Measurements from ENCODE around the gene SVEP1. TPM values are rescaled to one million over a fixed set of nuclear protein-coding genes. Genes with fewer than 3 reads are reported as not detected.

The SVEP1 gene
- total RNA-seq, 2 donors from 2014 or later: 32.0 to 53.6 TPM

DNA sequence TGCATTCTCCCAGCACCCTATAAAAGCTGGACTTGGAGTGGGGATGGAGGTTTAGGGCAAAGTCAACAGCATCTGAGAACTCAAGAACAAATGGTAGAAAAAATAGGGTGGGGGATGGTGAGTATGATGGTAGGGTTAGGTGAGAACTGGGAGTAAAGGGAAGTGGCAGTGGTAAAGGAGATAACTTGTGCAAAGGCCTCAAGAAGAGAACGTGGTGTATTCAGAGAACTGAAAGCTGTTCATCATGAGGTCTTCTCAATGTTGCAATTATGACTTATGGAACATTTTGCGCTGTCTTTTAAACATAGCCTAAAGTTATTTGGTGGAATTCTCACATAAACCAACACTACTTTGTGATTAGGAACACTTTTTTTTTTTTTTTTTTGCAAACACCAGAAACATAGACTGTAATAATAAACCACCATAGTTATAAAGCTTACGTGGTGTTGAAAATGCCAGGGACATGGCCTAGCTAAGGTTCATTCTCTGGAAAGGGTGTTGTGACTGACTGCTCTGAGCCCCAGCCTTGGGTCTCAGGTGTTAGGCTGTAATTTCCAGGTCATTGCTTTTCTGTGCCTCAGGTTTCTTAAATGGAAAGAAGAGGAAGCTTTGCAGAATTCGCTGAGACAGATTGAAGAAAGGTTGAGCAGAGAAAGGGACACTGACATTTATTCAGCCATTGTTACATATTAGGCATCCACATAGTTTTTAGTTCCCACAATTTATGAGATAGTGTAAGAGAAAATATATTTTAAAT, 222.7 kb downstream of the SVEP1 start:
- DNase-seq (ENCODE audit: low spot score): no peak
- Histone ChIP-seq H3K36me3 (no peaks in the 10 kb centered on the region), H3K4me1 (ENCODE audit: control insufficient read depth in 1 of 2, low read depth in 2 of 2) (no peaks in the 10 kb centered on the region), H3K27me3 (replicated peaks; ENCODE audit: insufficient read depth) (no peaks in the 10 kb centered on the region), H3K4me3 (no peak overlapping the region), H3K27ac (no peak overlapping the region), H3K9me3 (no peaks in the 10 kb centered on the region)
- TF ChIP-seq, protein P1, sequence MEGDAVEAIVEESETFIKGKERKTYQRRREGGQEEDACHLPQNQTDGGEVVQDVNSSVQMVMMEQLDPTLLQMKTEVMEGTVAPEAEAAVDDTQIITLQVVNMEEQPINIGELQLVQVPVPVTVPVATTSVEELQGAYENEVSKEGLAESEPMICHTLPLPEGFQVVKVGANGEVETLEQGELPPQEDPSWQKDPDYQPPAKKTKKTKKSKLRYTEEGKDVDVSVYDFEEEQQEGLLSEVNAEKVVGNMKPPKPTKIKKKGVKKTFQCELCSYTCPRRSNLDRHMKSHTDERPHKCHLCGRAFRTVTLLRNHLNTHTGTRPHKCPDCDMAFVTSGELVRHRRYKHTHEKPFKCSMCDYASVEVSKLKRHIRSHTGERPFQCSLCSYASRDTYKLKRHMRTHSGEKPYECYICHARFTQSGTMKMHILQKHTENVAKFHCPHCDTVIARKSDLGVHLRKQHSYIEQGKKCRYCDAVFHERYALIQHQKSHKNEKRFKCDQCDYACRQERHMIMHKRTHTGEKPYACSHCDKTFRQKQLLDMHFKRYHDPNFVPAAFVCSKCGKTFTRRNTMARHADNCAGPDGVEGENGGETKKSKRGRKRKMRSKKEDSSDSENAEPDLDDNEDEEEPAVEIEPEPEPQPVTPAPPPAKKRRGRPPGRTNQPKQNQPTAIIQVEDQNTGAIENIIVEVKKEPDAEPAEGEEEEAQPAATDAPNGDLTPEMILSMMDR (IDR thresholded peaks at IDR 0.05): no peak
- no peak for ATAC-seq (ENCODE audit: insufficient number of reproducible peaks, low FRiP score, low read depth)

DNA sequence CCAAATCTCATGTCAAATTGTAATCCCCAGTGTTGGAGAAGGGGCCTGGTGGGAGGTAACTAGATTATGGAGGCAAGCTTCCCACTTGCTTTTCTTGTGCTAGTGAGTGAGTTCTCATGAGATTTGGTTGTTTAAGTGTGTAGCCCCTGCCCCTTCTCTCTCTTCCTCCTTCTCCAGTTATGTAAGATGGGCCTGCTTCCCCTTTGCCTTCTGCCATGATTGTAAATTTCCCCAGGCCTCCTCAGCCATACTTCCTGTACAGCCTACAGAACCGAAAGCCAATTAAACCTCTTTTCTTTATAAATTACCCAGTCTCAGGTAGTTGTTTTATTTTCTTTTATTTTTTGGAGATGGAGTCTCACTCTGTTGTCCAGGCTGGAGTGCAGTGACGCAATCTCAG, 223.6 kb downstream of the SVEP1 start:
- ATAC-seq (ENCODE audit: insufficient number of reproducible peaks, low FRiP score, low read depth) (no peak), DNase-seq (ENCODE audit: low spot score) (no peak)
- TF ChIP-seq, protein P1 (IDR thresholded peaks at IDR 0.05): no peak

DNA sequence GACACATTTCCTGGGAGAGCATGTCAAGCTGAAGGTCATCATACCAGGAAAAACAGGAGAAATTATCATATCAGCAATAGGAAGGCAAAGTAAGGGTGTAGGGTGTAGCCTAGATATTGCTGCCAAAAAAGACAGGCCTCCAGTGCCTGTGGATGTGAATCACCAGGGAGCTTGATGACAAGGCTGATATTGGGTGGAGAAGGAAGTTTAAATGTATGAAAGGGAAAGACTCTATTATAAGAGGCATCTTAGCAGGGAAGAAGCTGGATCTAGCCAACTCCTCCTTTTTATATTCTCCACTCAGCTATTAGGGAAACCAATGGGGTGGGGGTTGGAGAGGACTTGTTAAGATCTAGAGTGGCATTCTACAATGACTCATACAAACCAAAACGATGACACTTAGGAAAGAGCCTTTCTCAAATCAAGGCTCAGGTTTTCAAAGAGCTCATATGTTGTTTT, 228.5 kb downstream of the SVEP1 start:
- Histone ChIP-seq H3K4me1 (ENCODE audit: control insufficient read depth in 1 of 2, low read depth in 2 of 2) (no peaks in the 10 kb centered on the region), H3K27me3 (replicated peaks; ENCODE audit: insufficient read depth) (no peaks in the 10 kb centered on the region), H3K36me3 (no peaks in the 10 kb centered on the region), H3K4me3 (no peak overlapping the region), H3K9me3 (no peaks in the 10 kb centered on the region), H3K27ac (no peak overlapping the region)
- ATAC-seq (ENCODE audit: insufficient number of reproducible peaks, low FRiP score, low read depth) (no peak), DNase-seq (ENCODE audit: low spot score) (no peak)
- TF ChIP-seq, protein P1 (IDR thresholded peaks at IDR 0.05): no peak

More for the DNA sequence above, 223.6 kb downstream of the SVEP1 start:
- no peaks in the 10 kb centered on the region for H3K36me3 ChIP-seq
- no peaks in the 10 kb centered on the region for H3K27me3 ChIP-seq (replicated peaks; ENCODE audit: insufficient read depth)
- no peak overlapping the region for H3K4me3 ChIP-seq
- H3K9me3 ChIP-seq: no peaks in the 10 kb centered on the region
- no peak overlapping the region for H3K27ac ChIP-seq
- H3K4me1 ChIP-seq (ENCODE audit: control insufficient read depth in 1 of 2, low read depth in 2 of 2): no peaks in the 10 kb centered on the region

DNA sequence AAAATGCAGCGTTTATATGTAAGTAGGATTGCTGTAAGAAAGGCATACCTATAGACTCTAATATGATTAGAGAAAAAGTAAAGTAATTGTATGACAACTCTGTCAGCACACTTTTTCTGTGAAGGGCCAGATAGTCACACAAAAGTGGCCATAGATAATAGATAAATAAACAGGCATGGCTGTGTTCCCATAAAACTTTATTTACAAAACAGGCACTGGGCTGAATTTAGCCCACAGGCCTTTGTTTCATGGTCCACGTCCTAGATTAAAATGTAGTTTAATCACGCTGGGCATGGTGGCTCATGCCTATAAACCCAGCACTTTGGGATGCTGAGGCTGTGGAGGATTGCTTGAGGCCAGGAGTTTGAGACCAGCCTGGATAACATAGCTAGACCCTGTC, 233.2 kb downstream of the SVEP1 start:
- ATAC-seq (ENCODE audit: insufficient number of reproducible peaks, low FRiP score, low read depth): no peak
- TF ChIP-seq, protein P1 (IDR thresholded peaks at IDR 0.05): no peak
- Histone ChIP-seq H3K27ac (no peak overlapping the region), H3K27me3 (replicated peaks; ENCODE audit: insufficient read depth) (no peaks in the 10 kb centered on the region), H3K4me1 (ENCODE audit: control insufficient read depth in 1 of 2, low read depth in 2 of 2) (no peaks in the 10 kb centered on the region), H3K9me3 (no peaks in the 10 kb centered on the region), H3K4me3 (no peak overlapping the region), H3K36me3 (no peaks in the 10 kb centered on the region)
- no peak for DNase-seq (ENCODE audit: low spot score)

DNA sequence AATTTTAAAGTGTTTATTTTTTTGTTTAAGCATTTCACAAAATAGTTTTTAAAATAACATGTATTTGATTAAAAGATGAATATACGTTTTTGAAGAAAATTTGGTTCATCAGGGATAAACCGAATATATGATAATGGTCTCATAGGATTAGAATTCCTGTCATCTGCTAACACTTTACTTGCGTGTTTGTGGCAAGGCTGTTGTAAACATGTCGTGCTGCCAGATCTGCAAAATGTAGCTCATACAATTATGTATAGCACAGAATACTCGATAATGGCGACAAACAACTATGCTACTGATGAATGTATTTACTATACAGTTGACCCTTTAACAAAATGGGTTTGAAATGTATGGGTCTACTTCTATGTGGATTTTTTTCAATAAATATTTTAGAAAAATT, 234.7 kb downstream of the SVEP1 start:
- TF ChIP-seq, protein P1 (IDR thresholded peaks at IDR 0.05): no peak
- H3K27me3 ChIP-seq (replicated peaks; ENCODE audit: insufficient read depth): no peaks in the 10 kb centered on the region
- H3K36me3 ChIP-seq: no peaks in the 10 kb centered on the region
- DNase-seq (ENCODE audit: low spot score): no peak
- no peak overlapping the region for H3K4me3 ChIP-seq
- no peaks in the 10 kb centered on the region for H3K4me1 ChIP-seq (ENCODE audit: control insufficient read depth in 1 of 2, low read depth in 2 of 2)
- H3K9me3 ChIP-seq: no peaks in the 10 kb centered on the region
- H3K27ac ChIP-seq: no peak overlapping the region
- ATAC-seq (ENCODE audit: insufficient number of reproducible peaks, low FRiP score, low read depth): no peak

Measured in thoracic aorta (tissue), 2 donors.